NCI-H1105 treated with DMSO at 0.1 percent for 48 hours (cell line): Measurements from ENCODE around the gene LRRC3B.

Experiments used
- DNase-seq: peaks from one replicate; lab custom pipeline; 2025; lab: John Stamatoyannopoulos, UW

The LRRC3B gene

DNA sequence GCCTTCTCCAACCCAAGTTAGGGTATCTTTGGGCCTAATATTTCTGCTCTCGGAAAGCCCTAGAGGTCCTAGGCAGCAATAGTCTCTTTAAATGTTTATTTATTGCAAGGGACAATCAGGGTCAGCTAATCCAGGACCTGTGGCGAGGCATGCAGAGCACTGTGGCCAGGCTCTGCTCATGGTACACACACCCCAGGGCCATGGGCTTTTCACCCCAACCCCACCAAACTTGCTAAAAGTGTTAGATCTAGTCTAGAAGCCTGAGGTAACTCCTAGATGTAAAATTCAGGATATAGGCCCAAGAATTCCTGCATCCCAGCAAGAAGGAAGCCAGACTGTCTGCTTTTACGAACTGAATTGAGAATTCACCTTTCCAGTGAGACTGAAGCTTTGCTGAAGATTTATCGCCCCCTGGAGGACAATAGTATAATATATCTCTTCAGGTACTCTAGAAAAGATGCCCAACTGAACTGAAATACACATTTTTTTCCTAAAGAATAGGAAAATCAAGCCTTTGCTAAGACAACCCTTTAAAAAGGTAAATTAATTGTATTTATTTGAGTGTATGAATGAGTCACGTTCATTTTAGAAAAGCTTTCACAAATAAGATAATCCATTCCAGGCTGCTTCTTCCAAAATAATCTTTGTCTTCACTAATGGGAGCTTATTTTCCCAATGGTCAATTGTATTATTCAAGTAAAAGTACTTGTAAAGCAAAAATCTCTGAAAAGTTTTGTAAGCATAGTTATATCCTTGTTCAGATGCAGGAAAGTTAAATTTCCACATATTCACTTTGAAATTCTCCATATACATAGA, 89.8 kb downstream of the LRRC3B start:
- DNase-seq: peak; percentile 47

DNA sequence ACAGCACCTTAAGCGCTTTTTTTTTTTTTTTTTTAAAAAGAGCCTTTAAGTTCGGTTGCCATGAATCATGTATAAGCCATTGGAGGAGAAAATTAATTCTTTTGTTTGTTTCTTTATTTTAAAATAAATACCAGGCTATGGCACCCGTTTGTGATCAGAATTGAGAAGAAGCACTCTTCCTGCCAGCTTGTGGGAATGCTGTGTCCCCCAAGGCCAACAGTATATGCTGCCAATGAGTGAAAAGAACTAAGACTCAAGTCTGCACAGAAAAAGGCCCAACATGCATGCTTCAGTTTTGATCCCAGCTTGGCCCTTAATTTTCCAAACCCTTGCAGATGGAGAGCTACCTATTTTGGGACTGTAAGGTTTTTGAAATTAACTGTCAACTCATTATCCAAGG, 90.5 kb downstream of the LRRC3B start:
- no peak for DNase-seq

DNA sequence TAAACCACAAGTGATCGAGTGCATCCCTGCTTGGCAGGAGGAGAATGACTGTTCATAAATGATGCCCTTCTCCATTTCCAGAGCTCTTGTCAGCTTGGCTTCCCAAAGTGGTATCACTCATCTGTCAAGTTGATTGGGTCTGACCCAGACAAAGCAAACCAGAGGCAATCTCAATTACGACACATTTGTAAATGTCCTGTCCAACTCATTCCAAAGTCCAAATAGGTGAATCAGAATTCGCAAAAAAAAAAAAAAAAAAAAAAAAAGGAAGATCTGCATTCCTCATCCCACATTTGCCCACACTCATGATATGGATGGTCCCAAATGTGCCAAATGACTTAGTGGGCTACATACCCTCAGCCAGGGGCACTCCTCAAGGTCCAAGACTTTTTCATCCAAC, 91.9 kb downstream of the LRRC3B start:
- DNase-seq: no peak

DNA sequence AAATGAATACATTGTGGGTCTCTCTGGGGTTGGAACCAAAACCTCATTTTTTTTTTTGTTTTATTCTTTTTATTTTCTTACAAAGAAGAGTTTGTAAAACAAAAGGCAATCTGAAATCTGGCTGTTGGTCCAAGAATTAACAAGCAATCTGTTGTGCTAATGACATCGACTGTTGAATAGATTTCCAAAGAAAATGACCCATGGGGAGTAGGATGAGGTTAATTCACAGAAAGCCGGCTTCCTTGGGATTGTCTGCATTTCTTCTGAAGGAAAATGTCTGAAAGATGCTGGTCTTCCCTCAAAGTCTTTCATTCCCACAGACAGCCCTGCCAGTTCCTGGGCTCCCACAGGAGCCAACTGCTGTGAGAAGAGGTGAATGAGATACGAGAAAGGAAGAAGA, 92.9 kb downstream of the LRRC3B start:
- no peak for DNase-seq

DNA sequence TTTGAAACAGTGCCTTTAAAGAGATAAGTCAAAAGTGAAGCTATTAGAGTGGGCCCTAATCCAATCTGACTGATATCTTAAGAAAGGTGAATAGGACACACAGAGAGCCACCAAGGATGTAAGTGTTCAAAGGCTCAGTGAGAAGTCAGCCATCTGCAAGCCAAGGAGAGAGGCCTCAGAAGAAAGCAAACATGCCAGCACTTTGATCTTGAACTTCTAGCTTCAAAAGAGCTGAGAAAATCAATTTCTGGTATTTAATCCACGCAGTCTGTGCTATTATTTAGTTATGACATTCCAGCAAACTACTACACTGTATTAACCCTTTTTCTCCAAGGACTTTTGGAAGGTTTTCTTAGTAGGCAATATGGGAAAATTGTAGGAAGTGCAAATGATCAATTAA, 95.7 kb downstream of the LRRC3B start:
- DNase-seq: no peak

DNA sequence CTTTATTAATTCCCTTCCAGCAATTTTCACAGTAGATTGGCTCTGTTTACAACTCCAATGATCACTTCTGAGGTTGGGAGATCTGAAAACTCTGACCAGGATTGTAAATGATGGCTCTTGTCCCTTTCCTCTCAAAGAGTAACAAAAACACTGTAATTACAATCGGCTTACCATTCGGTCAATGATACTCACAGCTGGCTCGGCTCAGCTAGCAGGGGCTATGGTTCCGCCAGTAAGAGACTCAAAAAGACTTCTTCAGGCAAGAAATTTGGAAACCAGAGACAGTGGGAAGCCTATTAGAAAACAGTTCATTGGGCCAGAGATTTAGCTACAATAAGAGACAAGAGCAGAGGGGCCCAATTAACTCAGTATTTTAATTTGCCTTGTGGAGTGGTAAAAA, 96.6 kb downstream of the LRRC3B start:
- no peak for DNase-seq

DNA sequence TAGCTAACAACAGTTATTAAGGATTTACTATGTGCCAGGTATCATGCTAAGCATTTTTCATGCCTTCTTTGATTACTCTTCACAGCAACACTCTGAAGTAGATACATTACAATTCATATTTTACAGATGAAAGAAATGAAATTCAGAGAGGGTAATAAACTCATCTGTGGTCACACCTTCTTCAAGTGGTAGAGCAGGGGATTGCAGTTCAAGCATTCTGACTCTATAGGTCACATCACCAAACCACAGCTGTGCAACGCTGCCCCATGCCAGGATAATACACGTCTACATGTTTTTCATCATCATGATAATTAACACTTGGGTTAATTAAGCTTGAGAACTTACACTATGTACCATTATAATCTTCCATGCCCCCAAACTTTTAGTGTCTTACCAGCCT, 98.5 kb downstream of the LRRC3B start:
- DNase-seq: no peak

DNA sequence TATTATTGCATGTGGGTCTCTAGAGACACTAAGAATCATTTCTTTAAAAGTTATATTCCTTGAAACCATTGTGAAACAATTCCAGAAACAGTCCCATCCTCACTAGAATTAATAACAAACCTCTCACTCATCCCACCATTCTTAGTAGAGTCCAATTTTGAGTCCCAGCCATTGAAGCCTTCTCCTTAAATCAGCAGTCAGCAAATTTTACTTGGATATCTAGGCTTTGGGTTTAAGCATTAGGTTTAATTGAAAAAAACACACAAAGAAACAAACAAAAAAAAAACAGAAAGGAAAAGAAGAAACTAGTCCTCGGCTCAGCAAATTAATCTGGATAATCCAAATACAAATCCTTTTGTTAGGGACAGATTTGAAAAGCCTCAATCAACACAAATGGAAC, 109.3 kb downstream of the LRRC3B start:
- no peak for DNase-seq

DNA sequence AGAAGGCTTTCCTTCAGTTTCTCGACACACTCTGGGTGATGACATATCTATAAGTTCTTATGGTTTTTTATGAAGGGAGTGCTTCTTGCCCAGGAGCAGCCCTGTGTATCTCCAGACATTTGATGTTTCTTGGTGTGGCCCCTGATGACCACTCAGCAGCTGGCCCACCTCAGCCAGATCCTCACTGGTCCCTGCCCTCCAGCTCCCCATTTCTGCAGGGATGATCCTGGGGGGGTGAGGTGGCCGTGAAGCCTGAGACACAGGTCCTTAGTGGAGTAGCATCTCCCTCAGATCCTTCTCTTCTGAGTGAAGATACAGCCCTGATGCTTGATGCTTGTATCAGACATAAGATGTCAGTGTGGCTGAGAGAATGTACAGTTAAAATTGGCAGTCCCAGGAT, 127.7 kb downstream of the LRRC3B start:
- no peak for DNase-seq

DNA sequence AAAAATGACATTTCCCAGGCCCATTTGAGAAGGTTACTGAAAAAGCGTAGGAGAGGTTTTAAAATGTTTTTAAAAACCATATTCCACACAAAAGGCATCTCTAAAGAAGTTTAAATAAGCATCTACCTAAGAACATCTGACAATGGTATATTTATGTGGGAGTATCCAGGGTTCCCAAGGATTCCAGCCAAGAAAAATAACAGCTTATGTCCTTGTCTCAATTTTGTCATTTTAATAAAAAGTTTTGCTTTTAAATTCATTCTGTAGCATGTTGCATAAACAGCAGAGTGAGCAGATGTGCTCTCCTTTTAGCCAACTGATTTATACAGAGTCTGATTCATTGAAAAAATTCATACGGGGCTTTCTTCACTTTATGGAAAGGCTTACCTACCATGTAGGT, 129.9 kb downstream of the LRRC3B start:
- no peak for DNase-seq

DNA sequence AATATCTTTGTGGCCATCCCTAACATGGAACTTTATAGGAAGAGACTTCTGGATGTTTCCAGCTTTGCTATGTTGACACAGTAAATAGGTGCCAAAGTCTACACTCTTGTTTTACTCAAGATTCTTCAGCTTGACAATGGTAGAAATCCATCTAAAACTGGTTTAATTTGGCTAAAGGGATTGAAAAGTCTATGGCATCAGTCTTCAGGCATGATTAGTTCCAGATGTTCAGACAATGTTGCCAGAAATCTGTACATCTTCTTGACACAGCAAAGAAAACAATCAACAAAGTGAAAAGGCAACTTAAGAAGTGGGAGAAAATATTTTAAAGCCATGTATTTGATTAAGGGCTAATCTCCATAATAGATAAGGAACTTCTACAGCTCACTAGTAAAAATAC, 130.5 kb downstream of the LRRC3B start:
- DNase-seq: no peak

DNA sequence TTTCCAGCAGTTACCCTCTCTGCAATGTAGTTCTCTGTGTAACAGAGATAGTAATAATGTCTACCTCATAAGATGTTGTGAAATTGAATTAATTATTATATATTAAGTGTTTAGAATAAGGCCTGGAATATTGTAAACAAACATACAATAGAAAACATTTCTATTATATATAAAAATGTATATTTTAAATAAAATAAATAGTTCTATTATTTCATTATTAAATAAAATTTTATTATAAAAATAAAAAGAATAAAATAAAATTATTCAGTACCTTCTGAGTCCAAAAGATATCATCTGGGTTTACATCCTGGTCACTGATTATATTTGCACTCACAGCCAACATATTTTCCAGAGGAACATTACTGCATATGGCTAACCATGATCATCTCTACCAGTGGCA, 135.4 kb downstream of the LRRC3B start:
- DNase-seq: no peak
